PC-3 (cell line): ENCODE measurements around the gene FARS2.

Experiments used
- CTCF ChIP-seq: fragments of 300-600 bp; sonication (generic); conservative IDR thresholded peaks from 2 replicates; pipeline ENCODE4 v1.5.1; 2017; ENCODE audit warnings: antibody characterized with exemption, low read depth, mild to moderate bottlenecking, low read length
- EZH2 ChIP-seq: fragments of 300-600 bp; sonication (generic); IDR thresholded peaks from one replicate; pipeline ENCODE4 v1.6.1; 2017; ENCODE audit warnings: antibody characterized with exemption, mild to moderate bottlenecking, low read length; ENCODE audit not compliant: unreplicated experiment
- EZH2phosphoT487 ChIP-seq: fragments of 300-600 bp; sonication (generic); IDR thresholded peaks from 2 replicates; pipeline ENCODE4 v1.6.1; 2018; ENCODE audit warnings: mild to moderate bottlenecking, antibody characterized with exemption, low read length, borderline replicate concordance

DNA sequence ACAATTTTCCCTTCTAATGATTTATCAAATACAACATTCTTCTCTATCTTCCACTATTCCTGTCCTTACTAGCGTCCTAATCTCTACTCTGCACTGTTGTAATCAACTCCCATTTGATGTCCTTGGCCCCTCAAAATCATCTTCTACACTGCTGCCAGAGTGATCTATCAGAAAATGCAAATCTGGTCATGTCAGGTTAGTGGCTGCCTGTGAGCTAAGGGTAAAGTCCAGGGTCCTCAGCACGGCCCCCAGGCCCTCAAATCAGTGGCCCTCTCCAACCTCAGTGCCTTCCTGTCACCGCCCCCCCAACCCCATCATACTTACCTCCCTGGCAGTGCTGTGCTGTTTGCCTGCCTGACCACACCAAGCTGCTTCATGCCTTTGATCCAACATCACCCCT is 4.4 kb upstream of the FARS2 start:
- TF ChIP-seq CTCF, result no peak
- no peak for TF ChIP-seq EZH2
- no peak for TF ChIP-seq EZH2phosphoT487
